Measurements from ENCODE around the gene SLC27A5.
"Not testable (repeated sequence)": the region's sequence is repeated elsewhere in the genome, so short reads cannot be mapped to it uniquely, and the experiment has no call there.

GRCh38 chr19:58449980-58450379, 61.8 kb downstream of the SLC27A5 start:
- TF ChIP-seq ZNF224 (CRISPR knock-in tag; IDR thresholded peaks at IDR 0.05); MAZ (CRISPR knock-in tag; conservative IDR thresholded peaks at IDR 0.05 in 1 of 2, IDR thresholded peaks at IDR 0.05 in 1 of 2); CTCF (IDR thresholded peaks at IDR 0.05 in 2 of 3, conservative IDR thresholded peaks at IDR 0.05 in 1 of 3; ENCODE audit: insufficient read depth in 2 of 3, low read depth in 1 of 3, low read length in 3 of 3); EZH2 (IDR thresholded peaks at IDR 0.05; ENCODE audit: borderline replicate concordance, low read depth, low read length); JUND (IDR thresholded peaks at IDR 0.05; ENCODE audit: borderline replicate concordance, low read depth, low read length); JUND (tag; IDR thresholded peaks at IDR 0.05; ENCODE audit: borderline replicate concordance, low read depth, low read length); ZNF175 (CRISPR knock-in tag; IDR thresholded peaks at IDR 0.05; ENCODE audit: low read depth): not testable (repeated sequence)

Measured in K562 (cell line).